Measurements from ENCODE around the gene SMARCC1.

Gene SMARCC1

GRCh38 chr3:47669026-47669749, 112.5 kb downstream of the SMARCC1 start:
- H3K27ac ChIP-seq (ENCODE audit: low read depth, low read length), result no peak overlapping the region
- no peaks in the 10 kb centered on the region for H3K27me3 ChIP-seq (ENCODE audit: control insufficient read depth in 1 of 2, insufficient read depth in 2 of 2, low read length in 2 of 2)
- H3K9ac ChIP-seq (ENCODE audit: low read depth in 1 of 2, low read length in 2 of 2), result no peak overlapping the region
- H3K4me3 ChIP-seq (ENCODE audit: low read depth in 1 of 2, low read length in 2 of 2), result no peak overlapping the region
- peaks cover 4 to 56% of the 10 kb centered on the region in 2 donors for H3K36me3 ChIP-seq (ENCODE audit: control insufficient read depth in 1 of 2, insufficient read depth in 2 of 2, low read length in 2 of 2)
- no peaks in the 10 kb centered on the region for H3K9me3 ChIP-seq (ENCODE audit: control insufficient read depth in 1 of 2, low read length in 2 of 2)
- no peaks in the 10 kb centered on the region for H3K4me1 ChIP-seq (ENCODE audit: control insufficient read depth in 1 of 2, insufficient read depth in 2 of 2, low read length in 2 of 2)

DNA sequence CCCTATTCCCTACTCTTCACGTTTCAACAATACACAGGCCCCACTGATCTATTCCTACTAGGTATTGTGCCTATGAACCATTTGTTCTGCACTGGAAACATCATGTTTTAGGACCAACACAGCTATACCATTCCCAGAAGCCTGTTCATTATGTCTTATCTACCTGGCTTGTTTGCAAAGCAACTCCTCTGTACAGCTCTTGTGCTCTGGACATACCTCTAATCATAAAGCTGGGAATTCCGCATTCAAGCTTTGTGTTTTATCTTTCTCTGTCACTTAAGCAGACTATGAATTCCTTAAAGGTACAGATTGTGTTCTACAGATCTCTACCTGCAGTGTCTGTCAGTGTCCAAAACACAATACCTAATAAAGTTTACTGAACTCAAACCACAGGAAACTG, 115.6 kb downstream of the SMARCC1 start:
- no peak overlapping the region for H3K4me3 ChIP-seq (ENCODE audit: low read depth in 1 of 2, low read length in 2 of 2)
- H3K27ac ChIP-seq (ENCODE audit: low read depth, low read length), result no peak overlapping the region
- H3K9me3 ChIP-seq (ENCODE audit: control insufficient read depth in 1 of 2, low read length in 2 of 2), result no peaks in the 10 kb centered on the region
- no peaks in the 10 kb centered on the region for H3K4me1 ChIP-seq (ENCODE audit: control insufficient read depth in 1 of 2, insufficient read depth in 2 of 2, low read length in 2 of 2)
- H3K9ac ChIP-seq (ENCODE audit: low read depth in 1 of 2, low read length in 2 of 2), result no peak overlapping the region
- no peaks in the 10 kb centered on the region for H3K27me3 ChIP-seq (ENCODE audit: control insufficient read depth in 1 of 2, insufficient read depth in 2 of 2, low read length in 2 of 2)
- peaks cover 7 to 54% of the 10 kb centered on the region in 2 donors for H3K36me3 ChIP-seq (ENCODE audit: control insufficient read depth in 1 of 2, insufficient read depth in 2 of 2, low read length in 2 of 2)

DNA sequence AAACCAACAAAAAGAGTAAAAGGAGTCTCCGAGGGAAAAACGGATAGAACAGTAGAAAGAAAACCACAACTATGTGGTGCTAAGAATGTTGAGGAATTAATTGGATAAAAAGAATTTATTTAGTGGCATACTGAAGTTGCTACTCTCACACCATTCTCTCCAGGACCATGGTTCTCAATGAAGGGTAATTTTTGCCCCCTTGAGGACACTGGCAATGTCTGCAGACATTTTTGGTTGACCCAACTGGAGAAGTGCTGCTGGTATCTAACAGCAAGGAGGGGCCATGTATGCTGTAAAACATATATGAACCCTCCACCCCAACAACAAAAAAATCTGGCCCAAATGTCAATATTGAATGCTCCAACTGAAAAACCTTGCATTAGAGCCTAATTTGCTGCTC, 117.2 kb downstream of the SMARCC1 start:
- Histone ChIP-seq H3K27ac (ENCODE audit: low read depth, low read length) (no peak overlapping the region), H3K4me1 (ENCODE audit: control insufficient read depth in 1 of 2, insufficient read depth in 2 of 2, low read length in 2 of 2) (no peaks in the 10 kb centered on the region), H3K27me3 (ENCODE audit: control insufficient read depth in 1 of 2, insufficient read depth in 2 of 2, low read length in 2 of 2) (no peaks in the 10 kb centered on the region), H3K4me3 (ENCODE audit: low read depth in 1 of 2, low read length in 2 of 2) (no peak overlapping the region), H3K36me3 (ENCODE audit: control insufficient read depth in 1 of 2, insufficient read depth in 2 of 2, low read length in 2 of 2) (peaks cover 7 to 42% of the 10 kb centered on the region in 2 donors), H3K9ac (ENCODE audit: low read depth in 1 of 2, low read length in 2 of 2) (no peak overlapping the region), H3K9me3 (ENCODE audit: control insufficient read depth in 1 of 2, low read length in 2 of 2) (no peaks in the 10 kb centered on the region)

- no peak overlapping the region for H3K4me3 ChIP-seq (ENCODE audit: low read depth in 1 of 2, low read length in 2 of 2)
- no peak overlapping the region for H3K9ac ChIP-seq (ENCODE audit: low read depth in 1 of 2, low read length in 2 of 2)
- H3K9me3 ChIP-seq (ENCODE audit: control insufficient read depth in 1 of 2, low read length in 2 of 2), result no peaks in the 10 kb centered on the region
- no peaks in the 10 kb centered on the region for H3K27me3 ChIP-seq (ENCODE audit: control insufficient read depth in 1 of 2, insufficient read depth in 2 of 2, low read length in 2 of 2)
- peaks cover 7 to 37% of the 10 kb centered on the region in 2 donors for H3K36me3 ChIP-seq (ENCODE audit: control insufficient read depth in 1 of 2, insufficient read depth in 2 of 2, low read length in 2 of 2)
- no peak overlapping the region for H3K27ac ChIP-seq (ENCODE audit: low read depth, low read length)
- no peaks in the 10 kb centered on the region for H3K4me1 ChIP-seq (ENCODE audit: control insufficient read depth in 1 of 2, insufficient read depth in 2 of 2, low read length in 2 of 2)
Observed at GRCh38 chr3:47663630-47664240, 118.0 kb downstream of the SMARCC1 start.

DNA sequence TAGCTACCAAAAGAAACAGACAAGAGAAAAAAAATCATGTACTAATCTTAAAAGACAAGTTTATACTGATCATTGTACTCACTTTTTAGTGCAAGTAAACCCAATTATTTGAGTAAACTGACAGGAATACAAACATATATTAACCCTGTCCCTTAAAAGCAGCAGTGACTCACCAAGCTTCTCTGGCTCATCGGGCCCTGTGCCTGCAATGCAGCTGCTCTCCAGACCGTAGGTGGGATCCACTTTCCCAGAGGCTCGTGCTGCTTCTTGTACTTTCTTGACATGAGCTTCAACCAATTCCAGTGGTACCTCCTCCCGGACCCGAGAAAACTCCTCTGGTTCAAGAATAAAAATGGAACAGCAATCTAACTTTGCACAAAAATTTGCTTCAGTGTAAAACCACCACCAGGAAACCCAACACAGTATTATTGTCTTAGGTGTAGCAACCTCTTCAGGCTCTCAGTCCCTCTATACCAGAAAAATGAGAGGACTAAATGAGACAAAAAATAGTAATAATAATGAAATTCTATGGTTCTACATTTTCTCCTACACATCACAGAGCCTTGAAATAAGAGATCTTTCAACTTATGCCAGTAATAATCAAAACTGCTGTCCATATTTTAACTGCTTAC, 120.5 kb downstream of the SMARCC1 start:
- H3K9me3 ChIP-seq (ENCODE audit: control insufficient read depth in 1 of 2, low read length in 2 of 2), result no peaks in the 10 kb centered on the region
- H3K27ac ChIP-seq (ENCODE audit: low read depth, low read length), result no peak overlapping the region
- H3K4me1 ChIP-seq (ENCODE audit: control insufficient read depth in 1 of 2, insufficient read depth in 2 of 2, low read length in 2 of 2), result no peaks in the 10 kb centered on the region
- H3K36me3 ChIP-seq (ENCODE audit: control insufficient read depth in 1 of 2, insufficient read depth in 2 of 2, low read length in 2 of 2), result peaks cover 16 to 29% of the 10 kb centered on the region in 2 donors
- H3K9ac ChIP-seq (ENCODE audit: low read depth in 1 of 2, low read length in 2 of 2), result no peak overlapping the region
- H3K4me3 ChIP-seq (ENCODE audit: low read depth in 1 of 2, low read length in 2 of 2), result no peak overlapping the region
- H3K27me3 ChIP-seq (ENCODE audit: control insufficient read depth in 1 of 2, insufficient read depth in 2 of 2, low read length in 2 of 2), result no peaks in the 10 kb centered on the region

- Histone ChIP-seq H3K9me3 (ENCODE audit: control insufficient read depth in 1 of 2, low read length in 2 of 2) (no peaks in the 10 kb centered on the region), H3K36me3 (ENCODE audit: control insufficient read depth in 1 of 2, insufficient read depth in 2 of 2, low read length in 2 of 2) (peaks cover 13 to 27% of the 10 kb centered on the region in 2 donors), H3K27me3 (ENCODE audit: control insufficient read depth in 1 of 2, insufficient read depth in 2 of 2, low read length in 2 of 2) (no peaks in the 10 kb centered on the region), H3K4me1 (ENCODE audit: control insufficient read depth in 1 of 2, insufficient read depth in 2 of 2, low read length in 2 of 2) (no peaks in the 10 kb centered on the region), H3K4me3 (ENCODE audit: low read depth in 1 of 2, low read length in 2 of 2) (no peak overlapping the region), H3K27ac (ENCODE audit: low read depth, low read length) (no peak overlapping the region), H3K9ac (ENCODE audit: low read depth in 1 of 2, low read length in 2 of 2) (no peak overlapping the region)
Observed at GRCh38 chr3:47658444-47658843, 123.2 kb downstream of the SMARCC1 start.

GRCh38 chr3:47652142-47652541, 129.6 kb downstream of the SMARCC1 start:
- H3K4me3 ChIP-seq (ENCODE audit: low read depth in 1 of 2, low read length in 2 of 2), result no peak overlapping the region

DNA sequence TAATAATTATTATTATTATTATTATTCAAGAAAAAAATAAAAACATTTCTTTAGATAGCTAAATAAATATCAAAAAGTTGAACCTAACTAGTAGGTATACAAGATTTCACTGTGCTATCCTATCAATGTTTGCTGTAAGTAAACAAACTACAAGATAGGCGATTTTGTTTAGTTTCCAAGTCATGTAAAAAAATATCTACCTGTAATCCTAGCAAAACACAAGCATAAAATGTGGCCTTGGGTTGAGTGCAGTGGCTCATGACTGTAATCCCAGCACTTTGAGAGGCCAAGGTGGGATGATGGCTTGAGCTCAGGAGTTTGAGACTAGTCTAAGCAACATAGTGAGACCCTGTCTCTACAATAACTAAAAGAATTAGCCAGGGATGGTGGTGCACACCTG, 131.4 kb downstream of the SMARCC1 start:
- Histone ChIP-seq H3K27me3 (ENCODE audit: control insufficient read depth in 1 of 2, insufficient read depth in 2 of 2, low read length in 2 of 2) (no peaks in the 10 kb centered on the region), H3K4me1 (ENCODE audit: control insufficient read depth in 1 of 2, insufficient read depth in 2 of 2, low read length in 2 of 2) (peaks cover 4 to 8% of the 10 kb centered on the region in 2 donors), H3K9me3 (ENCODE audit: control insufficient read depth in 1 of 2, low read length in 2 of 2) (no peaks in the 10 kb centered on the region), H3K4me3 (ENCODE audit: low read depth in 1 of 2, low read length in 2 of 2) (no peak overlapping the region), H3K9ac (ENCODE audit: low read depth in 1 of 2, low read length in 2 of 2) (no peak overlapping the region), H3K27ac (ENCODE audit: low read depth, low read length) (no peak overlapping the region), H3K36me3 (ENCODE audit: control insufficient read depth in 1 of 2, insufficient read depth in 2 of 2, low read length in 2 of 2) (peaks cover 5 to 10% of the 10 kb centered on the region in 2 donors)

More at GRCh38 chr3:47652142-47652541, 129.6 kb downstream of the SMARCC1 start:
- Histone ChIP-seq H3K36me3 (ENCODE audit: control insufficient read depth in 1 of 2, insufficient read depth in 2 of 2, low read length in 2 of 2) (peaks cover 6 to 11% of the 10 kb centered on the region in 2 donors), H3K9ac (ENCODE audit: low read depth in 1 of 2, low read length in 2 of 2) (no peak overlapping the region), H3K27me3 (ENCODE audit: control insufficient read depth in 1 of 2, insufficient read depth in 2 of 2, low read length in 2 of 2) (no peaks in the 10 kb centered on the region), H3K9me3 (ENCODE audit: control insufficient read depth in 1 of 2, low read length in 2 of 2) (no peaks in the 10 kb centered on the region), H3K27ac (ENCODE audit: low read depth, low read length) (no peak overlapping the region), H3K4me1 (ENCODE audit: control insufficient read depth in 1 of 2, insufficient read depth in 2 of 2, low read length in 2 of 2) (peaks cover 2% of the 10 kb centered on the region in 2 donors)

- Histone ChIP-seq H3K27ac (ENCODE audit: low read depth, low read length) (no peak overlapping the region), H3K4me3 (ENCODE audit: low read depth in 1 of 2, low read length in 2 of 2) (no peak overlapping the region), H3K9ac (ENCODE audit: low read depth in 1 of 2, low read length in 2 of 2) (no peak overlapping the region), H3K4me1 (ENCODE audit: control insufficient read depth in 1 of 2, insufficient read depth in 2 of 2, low read length in 2 of 2) (peaks cover 4 to 8% of the 10 kb centered on the region in 2 donors), H3K27me3 (ENCODE audit: control insufficient read depth in 1 of 2, insufficient read depth in 2 of 2, low read length in 2 of 2) (no peaks in the 10 kb centered on the region), H3K36me3 (ENCODE audit: control insufficient read depth in 1 of 2, insufficient read depth in 2 of 2, low read length in 2 of 2) (peaks cover 5 to 26% of the 10 kb centered on the region in 2 donors), H3K9me3 (ENCODE audit: control insufficient read depth in 1 of 2, low read length in 2 of 2) (no peaks in the 10 kb centered on the region)
Observed at GRCh38 chr3:47647550-47647949, 134.1 kb downstream of the SMARCC1 start.

GRCh38 chr3:47646362-47646761, 135.3 kb downstream of the SMARCC1 start:
- H3K4me1 ChIP-seq (ENCODE audit: control insufficient read depth in 1 of 2, insufficient read depth in 2 of 2, low read length in 2 of 2), result peaks cover 4 to 8% of the 10 kb centered on the region in 2 donors
- no peaks in the 10 kb centered on the region for H3K27me3 ChIP-seq (ENCODE audit: control insufficient read depth in 1 of 2, insufficient read depth in 2 of 2, low read length in 2 of 2)
- H3K27ac ChIP-seq (ENCODE audit: low read depth, low read length), result no peak overlapping the region
- H3K4me3 ChIP-seq (ENCODE audit: low read depth in 1 of 2, low read length in 2 of 2), result no peak overlapping the region
- no peak overlapping the region for H3K9ac ChIP-seq (ENCODE audit: low read depth in 1 of 2, low read length in 2 of 2)
- peaks cover 7 to 32% of the 10 kb centered on the region in 2 donors for H3K36me3 ChIP-seq (ENCODE audit: control insufficient read depth in 1 of 2, insufficient read depth in 2 of 2, low read length in 2 of 2)
- H3K9me3 ChIP-seq (ENCODE audit: control insufficient read depth in 1 of 2, low read length in 2 of 2), result no peaks in the 10 kb centered on the region
